HepG2 (cell line): ENCODE data around the gene BICRAL. TPM values are rescaled to one million over a fixed set of nuclear protein-coding genes. Genes with fewer than 3 reads are reported as not detected.

Source experiments
- BCLAF1 ChIP-seq: fragments of 450-650 bp; IDR thresholded peaks from 2 replicates; pipeline ENCODE4 v1.6.1; 2017; ENCODE audit warnings: mild to moderate bottlenecking
- HHEX ChIP-seq: IDR thresholded peaks from 2 replicates; pipeline ENCODE4 v1.6.1; 2016; ENCODE audit warnings: control low read depth
- JDP2 ChIP-seq: sonication (generic); formaldehyde crosslinking; IDR thresholded peaks from 2 replicates; pipeline ENCODE4 v1.8.1; 2022; ENCODE audit warnings: missing genetic modification reagents, borderline replicate concordance
- KMT2B ChIP-seq: IDR thresholded peaks from 2 replicates; pipeline ENCODE4 v1.6.1; 2016; ENCODE audit warnings: missing genetic modification reagents, missing compliant biosample characterization
- NFIB ChIP-seq: sonication (generic); formaldehyde crosslinking; IDR thresholded peaks from 2 replicates; pipeline ENCODE4 v1.9.0; 2021; ENCODE audit warnings: missing genetic modification reagents, mild to moderate bottlenecking, borderline replicate concordance
- PAXIP1 ChIP-seq: sonication (generic); formaldehyde crosslinking; conservative IDR thresholded peaks from 2 replicates; pipeline ENCODE4 v1.4.0; 2020; ENCODE audit warnings: mild to moderate bottlenecking, missing genetic modification reagents, moderate library complexity
- PHF8 ChIP-seq: sonication (generic); formaldehyde crosslinking; IDR thresholded peaks from 2 replicates; pipeline ENCODE4 v1.5.0; 2020; ENCODE audit warnings: missing genetic modification reagents
- RARA ChIP-seq: IDR thresholded peaks from 2 replicates; pipeline ENCODE4 v1.6.1; 2016; ENCODE audit warnings: missing genetic modification reagents, missing compliant biosample characterization
- YEATS4 ChIP-seq: sonication (generic); formaldehyde crosslinking; IDR thresholded peaks from 2 replicates; pipeline ENCODE4 v1.4.0; 2020; ENCODE audit warnings: missing genetic modification reagents, borderline replicate concordance
- ZNF281 ChIP-seq: sonication (generic); formaldehyde crosslinking; IDR thresholded peaks from 2 replicates; pipeline ENCODE4 v1.4.0; 2020; ENCODE audit warnings: missing genetic modification reagents, borderline replicate concordance
- ZNF543 ChIP-seq: sonication (generic); formaldehyde crosslinking; IDR thresholded peaks from 2 replicates; pipeline ENCODE4 v1.4.0; 2020; ENCODE audit warnings: mild to moderate bottlenecking, missing genetic modification reagents
- ZNF598 ChIP-seq: sonication (generic); formaldehyde crosslinking; IDR thresholded peaks from 2 replicates; pipeline ENCODE4 v1.5.1; 2020; ENCODE audit warnings: mild to moderate bottlenecking, missing genetic modification reagents, borderline replicate concordance
- ZNF646 ChIP-seq: sonication (generic); formaldehyde crosslinking; IDR thresholded peaks from 2 replicates; pipeline ENCODE4 v1.9.0; 2021; ENCODE audit warnings: mild to moderate bottlenecking, missing genetic modification reagents
- ZNF670 ChIP-seq: sonication (generic); formaldehyde crosslinking; IDR thresholded peaks from 2 replicates; pipeline ENCODE4 v1.8.0; 2022; ENCODE audit warnings: mild to moderate bottlenecking, missing genetic modification reagents, borderline replicate concordance
- polyA plus RNA-seq, 8 experiments: library from polyadenylated mRNA; depleted of rRNA in 3 of 8; stranded (reverse) in 7 of 8; unstranded in 1 of 8; fragments of >200 nt; fragmentation: Illumina TruSeq in 4 of 8; extraction: Trizol in 4 of 8; gene quantifications; 2 replicates each; pipeline versions ENCODE4 v1.2.1 to v1.2.3, GENCODE V29; 2011 to 2016; ENCODE audit warnings: low read depth in 4 of 8, missing spikeins in 1 of 8, mixed read lengths in 1 of 8; ENCODE audit not compliant: insufficient read depth in 1 of 8
- total RNA-seq, 5 experiments: library from RNA; depleted of rRNA; stranded (reverse); fragments of >200 nt; fragmentation: Illumina TruSeq; extraction: Trizol; gene quantifications; 2 replicates each; pipeline ENCODE4 v1.2.3, GENCODE V29; 2016; ENCODE audit warnings: low read depth in 1 of 5

BICRAL gene
- total and polyA plus RNA-seq, 2 of the 13 experiments (the other 11 are each of a cell fraction or from before 2014, with no cell fraction given): 5.0 to 13.5 TPM

- no peak for TF ChIP-seq ZNF670 (CRISPR knock-in tag)
- TF ChIP-seq KMT2B (CRISPR knock-in tag): no peak
- no peak for TF ChIP-seq RARA (CRISPR knock-in tag)
- TF ChIP-seq ZNF598 (CRISPR knock-in tag): no peak
- no peak for TF ChIP-seq ZNF543
- TF ChIP-seq ZNF281 (CRISPR knock-in tag): peak; percentile 39; the same call in 1 of the 2 replicates
- TF ChIP-seq HHEX (CRISPR knock-in tag): no peak
- no peak for TF ChIP-seq NFIB (CRISPR knock-in tag)
- no peak for TF ChIP-seq ZNF646 (CRISPR knock-in tag)
- no peak for TF ChIP-seq PHF8 (CRISPR knock-in tag)
- no peak for TF ChIP-seq YEATS4 (CRISPR knock-in tag)
- TF ChIP-seq PAXIP1 (CRISPR knock-in tag): no peak
- 0 out of 2 replicates have a peak, but pooled peaks have one; percentile 7 for TF ChIP-seq JDP2 (CRISPR knock-in tag)
- TF ChIP-seq BCLAF1: no peak
Measured at GRCh38 chr6:42782689-42783176, 881 bp downstream of the BICRAL start (continued).
